DLD1 (cell line): ENCODE measurements around the gene PWWP2B.

ENCODE experiments used
- in situ Hi-C: cut with HindIII; loops from 2 replicates; pipeline ENCODE4 v1.10.0; 2017; ENCODE audit warnings: low sequenced_read_pairs

The PWWP2B gene

DNA sequence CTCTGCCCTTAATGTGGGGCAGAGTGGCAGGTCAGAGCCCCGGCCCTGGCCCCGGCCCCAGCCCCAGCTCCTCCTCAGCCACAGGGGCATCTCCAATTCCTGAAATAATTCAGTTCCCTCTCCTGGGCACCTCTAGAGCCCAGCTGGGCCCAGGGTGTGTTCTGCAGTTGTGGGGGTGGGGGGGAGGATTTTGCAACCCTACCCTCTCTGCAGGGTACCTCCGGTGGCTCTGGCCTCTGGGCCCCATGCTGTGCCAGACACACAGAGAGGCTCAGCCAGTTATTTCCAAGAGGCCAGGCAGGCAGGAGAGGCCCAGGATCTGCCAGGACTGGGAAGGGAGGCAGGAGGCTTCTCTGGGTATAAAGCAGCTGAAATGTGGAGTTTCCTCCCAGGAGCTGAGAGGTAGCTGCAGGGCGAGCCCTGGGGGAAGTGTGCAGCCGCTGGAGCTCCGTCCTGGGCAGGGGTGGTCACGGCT lies 47.9 kb downstream of the PWWP2B start:
- in situ Hi-C loops: no loop called here

DNA sequence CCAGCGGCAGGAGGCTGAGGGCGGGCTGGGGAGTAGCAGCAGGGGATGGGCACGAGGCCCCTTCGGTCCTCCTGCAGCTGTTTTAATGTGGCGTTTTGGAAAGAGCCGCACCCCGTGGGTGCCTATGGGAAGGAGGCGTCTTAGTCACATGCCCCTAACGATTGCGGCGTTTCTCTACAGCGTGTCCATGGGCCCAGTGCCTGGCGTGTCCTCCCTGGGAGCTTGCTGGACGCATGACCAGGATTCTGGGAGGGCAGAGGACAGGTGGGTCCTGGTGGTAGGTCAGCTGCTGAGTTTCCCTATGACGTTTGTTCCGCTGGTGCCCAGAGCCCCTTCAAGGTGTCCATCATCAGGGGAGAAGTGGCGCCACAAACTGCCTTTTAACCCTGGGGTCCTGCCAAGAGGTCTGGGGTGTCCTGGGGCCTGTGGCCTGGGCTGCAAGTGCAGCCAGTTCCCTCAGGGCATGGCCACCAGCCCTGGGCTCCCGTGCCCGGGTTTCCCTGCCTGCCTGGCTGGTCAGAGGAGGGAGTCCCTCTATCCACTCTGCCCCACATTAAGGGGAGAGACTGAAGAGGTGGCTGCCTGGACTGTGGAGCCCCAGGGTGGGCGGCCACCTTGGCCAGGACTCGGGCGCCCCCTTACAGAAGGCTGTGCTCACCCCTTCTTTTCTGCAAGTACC lies 48.7 kb downstream of the PWWP2B start:
- in situ Hi-C loops: no loop called here

DNA sequence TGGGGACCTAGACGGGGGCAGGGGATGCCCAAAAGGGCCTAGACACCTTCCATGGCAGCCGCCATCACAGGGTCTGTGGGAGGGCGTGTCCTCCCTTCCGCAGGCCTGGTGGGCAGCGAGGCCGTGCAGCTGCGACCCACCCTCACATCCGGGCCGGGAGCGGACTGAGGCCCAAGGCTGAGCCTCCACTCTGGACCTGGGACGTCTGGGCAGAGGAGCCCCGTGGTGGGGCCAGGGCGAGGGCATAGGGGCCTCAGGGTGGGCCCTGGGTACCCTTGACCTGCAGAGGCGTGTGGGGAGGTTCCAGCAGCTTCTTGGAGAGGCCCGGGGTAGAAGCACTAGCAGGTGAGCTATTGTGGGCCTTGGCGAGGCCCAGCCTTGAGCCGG lies 49.2 kb downstream of the PWWP2B start:
- in situ Hi-C loops: no loop called here

DNA sequence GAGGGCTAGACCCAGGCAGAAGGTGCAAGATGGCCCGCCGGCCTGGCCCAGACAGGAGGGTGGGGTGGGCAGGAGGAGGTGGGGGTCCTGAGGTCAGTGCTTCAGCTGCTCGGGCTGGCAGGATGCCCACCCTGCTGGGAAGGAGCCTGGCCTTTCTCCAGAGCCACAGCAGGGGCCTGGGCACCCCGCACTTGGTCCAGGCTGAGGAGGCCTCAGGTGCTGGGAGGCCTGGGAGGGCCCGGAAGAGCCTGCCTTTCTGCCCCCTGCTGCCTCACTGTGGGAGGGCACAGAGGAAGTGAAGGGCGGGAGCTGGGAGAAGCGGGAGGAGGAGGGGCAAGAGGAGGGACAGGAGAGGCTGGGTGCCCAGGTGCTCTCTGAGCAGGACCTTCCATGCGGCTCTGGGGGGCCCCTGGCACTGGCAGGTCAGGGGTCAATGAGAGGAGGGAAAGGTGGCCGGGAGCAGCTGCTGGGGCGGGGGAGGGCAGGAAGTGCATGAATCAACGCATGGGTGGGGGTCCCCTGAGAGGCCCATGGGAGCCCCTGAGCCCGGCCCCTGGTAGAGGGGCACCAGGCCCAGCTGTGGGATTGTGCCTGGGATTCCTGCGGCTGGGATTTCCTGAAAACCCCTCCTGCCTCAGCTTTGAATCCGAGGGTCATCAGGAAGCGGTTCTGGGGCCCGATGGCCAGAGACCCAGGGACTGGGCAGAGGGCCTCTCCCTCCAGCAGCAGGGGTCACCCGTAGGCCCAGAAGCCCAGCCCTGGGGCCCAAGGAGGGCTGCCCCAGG lies 49.9 kb downstream of the PWWP2B start:
- in situ Hi-C loops: no loop called here

DNA sequence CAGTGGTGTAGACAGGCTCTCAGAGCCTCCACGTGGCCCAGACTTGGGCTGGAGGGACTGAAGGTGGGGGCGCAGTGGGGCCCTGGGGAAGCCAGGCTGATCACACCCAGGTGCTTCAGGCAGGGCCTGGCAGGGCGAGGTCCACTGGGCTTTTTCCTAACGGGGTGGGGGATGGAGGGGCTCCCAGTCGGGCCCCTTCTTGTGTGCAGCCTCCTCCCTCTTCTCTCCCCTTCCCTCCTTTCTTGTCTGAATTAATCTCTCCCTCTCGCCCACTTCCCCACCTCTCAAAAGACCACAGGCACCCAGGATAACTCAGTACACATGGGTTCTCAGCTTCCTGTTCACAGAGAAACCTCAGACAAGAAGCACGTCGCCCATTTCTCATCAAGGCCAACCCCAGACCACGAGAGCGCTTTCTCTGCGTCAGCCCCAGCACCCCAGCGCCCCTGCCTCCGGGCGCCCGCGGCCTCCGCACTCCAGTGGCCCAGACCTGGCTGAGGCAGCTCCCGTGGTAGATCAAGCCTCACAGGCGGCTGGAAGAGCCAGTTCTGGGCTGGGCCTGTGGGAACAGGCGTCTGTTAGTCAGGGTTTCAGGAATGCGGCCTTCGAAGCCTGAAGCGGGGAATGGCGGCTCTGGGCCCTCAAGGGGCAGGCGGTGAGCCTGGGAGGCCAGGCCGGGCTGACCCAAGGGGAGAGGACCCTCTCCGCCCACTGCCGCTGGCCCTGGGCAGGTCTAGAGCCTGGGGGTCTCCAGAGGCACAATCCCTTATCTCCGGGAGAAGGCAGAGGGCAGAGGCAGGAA lies 50.6 kb downstream of the PWWP2B start:
- in situ Hi-C loops: no loop called here

DNA sequence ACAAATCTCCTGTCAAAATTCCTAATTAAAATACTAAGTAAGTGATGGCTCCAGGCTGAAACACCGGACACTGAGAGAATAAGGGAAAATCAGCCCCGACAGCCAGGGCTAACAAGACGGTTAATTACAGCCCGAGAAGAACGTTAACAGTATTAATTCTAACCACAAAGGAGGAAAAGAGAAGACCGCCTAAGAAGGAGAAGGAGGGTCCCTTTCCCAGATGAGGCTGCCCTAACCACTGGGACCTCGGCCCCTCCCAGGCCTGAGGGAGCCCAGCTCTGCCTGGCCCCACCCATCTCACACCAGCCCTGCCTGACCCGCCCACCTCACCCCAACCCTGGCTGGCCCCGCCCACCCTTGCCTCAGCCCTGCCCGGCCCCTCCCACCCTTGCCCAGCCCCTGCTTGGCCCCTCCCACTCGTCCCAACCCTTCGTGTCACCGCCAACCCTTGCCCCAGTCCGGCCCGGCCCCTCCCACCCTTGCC lies 51.3 kb downstream of the PWWP2B start:
- in situ Hi-C loops: no loop called here

DNA sequence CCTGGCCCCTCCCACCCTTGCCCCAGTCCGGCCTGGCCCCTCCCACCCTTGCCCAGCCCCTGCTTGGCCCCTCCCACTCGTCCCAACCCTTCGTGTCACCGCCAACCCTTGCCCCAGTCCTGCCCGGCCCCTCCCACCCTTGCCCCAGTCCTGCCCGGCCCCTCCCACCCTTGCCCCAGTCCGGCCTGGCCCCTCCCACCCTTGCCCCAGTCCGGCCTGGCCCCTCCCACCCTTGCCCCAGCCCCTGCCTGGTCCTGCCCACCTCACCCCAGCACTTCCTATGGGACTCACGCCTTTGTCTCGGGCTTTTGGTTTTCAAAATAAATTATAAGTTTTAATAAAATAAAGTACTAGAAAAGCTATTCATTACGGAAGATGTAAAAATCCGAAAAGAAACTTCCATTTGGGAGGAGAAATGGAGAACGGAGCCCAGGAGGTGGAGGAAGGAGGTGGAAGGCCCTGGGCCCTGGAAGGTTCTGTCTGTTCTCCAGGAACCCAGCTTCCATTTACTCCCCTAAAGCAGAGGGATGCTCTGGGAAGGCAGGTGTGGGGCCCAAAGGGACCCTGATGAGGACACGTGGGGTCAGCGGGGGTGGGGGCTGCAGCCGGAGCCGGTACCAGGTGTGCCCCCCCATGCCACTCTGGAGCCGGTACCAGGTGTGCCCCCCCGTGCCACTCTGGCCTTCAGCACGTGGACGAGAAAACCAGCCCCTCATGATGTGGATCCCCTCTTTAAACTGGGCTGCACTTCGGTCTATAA lies 52.2 kb downstream of the PWWP2B start:
- in situ Hi-C loops: no loop called here

DNA sequence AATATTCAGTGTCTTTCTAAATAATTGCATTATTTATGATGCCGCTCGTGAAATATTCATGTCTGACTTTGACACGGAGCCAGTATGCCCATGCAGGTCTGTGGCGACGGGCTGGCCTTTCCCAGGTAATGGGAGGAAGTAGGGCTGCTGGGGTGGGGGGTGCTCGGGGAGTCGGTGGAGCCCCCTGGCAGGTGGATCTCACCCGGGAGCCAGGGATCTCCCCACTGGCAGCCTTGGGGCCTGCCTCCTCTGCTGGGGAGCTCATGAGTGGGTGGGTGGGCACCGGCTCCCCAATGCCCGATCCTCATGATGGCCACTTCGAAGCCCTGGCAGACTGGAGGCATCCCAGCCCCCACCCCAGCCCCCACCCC lies 52.8 kb downstream of the PWWP2B start:
- in situ Hi-C loops: no loop called here

DNA sequence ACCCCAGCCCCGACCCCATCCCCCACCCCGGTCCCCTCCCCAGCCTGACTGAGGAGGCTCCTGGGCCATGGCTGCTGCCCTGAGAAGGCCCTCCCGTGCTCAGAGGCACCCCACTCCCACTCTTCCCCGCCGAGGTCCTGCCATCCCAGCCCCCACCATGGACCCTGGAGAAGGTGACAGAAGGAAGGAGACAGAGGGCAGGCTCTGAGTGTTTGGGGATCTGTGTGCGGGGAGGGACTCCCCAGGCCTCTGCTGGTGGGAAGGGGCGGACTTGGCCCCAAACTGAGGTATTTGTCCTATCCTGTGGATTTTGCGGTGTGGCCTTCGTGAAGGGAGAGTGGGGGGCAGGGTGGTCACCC lies 53.4 kb downstream of the PWWP2B start:
- in situ Hi-C loops: no loop called here

DNA sequence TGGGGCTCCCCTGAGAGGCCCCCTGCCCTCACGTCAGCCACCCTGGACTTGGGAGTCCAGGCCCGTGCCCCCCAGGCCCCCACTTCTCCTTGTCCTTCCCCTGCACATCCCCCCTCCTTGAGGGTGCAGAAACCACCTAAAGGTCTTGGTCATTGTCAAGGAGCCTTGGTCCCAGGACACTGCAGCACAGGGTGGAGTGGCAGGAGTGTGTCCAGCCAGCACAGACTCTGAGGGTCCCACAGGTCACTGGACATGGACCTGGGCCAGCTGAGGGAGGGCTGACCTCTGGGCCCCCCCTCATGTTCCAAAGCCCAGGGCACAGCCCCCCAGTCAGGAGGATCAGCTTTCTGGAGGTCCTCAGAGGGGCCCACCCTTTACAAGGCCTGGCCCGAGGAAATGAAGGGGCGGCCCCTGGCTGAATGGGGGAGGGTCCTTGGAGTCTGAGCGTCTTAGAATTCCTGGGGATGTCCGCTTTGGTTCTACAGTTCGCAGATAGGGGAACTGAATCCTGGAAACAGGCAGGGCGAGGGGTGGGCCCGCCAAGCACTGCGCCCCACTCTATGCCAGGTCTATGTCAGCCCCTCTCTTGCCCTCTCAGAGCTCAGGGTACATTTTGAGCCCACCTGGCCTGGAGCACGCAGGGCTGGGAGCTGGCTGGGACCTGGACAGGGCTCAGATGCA lies 54.0 kb downstream of the PWWP2B start:
- in situ Hi-C loops: no loop called here

DNA sequence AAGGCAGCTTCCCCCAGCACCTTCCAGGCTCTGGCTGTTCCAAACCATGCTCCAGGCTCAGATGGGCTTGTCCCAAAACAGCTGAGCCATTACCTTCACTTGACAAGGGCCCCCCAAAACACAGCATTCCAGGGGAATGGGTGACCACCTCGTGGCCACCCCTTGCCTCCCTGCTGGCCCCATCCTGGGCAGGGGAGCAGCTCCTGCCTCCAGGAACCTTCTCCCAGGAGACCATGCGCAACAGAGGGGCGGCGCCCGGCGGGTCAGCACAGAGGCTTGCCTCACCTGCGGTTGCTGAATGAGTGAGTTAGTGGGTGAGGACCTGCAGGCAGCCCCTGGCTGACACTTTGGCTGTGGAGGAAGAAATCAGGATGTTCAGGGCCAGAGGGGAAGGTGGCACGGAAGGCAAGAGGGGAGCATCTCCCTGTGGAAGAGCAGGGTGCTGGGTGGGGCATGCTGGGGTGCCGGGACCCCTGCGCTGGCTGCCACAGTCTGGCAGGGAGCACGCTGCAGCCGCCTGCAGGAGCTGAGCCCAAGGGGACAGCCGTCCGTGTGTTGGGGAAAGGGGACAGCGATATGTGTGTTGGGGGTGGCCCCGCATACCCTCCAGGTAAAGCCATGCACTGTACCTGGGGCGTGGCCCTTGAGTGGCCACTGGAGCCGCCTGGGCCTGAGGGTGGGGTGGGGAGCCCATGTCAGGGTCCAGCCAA lies 54.7 kb downstream of the PWWP2B start:
- in situ Hi-C loops: no loop called here

DNA sequence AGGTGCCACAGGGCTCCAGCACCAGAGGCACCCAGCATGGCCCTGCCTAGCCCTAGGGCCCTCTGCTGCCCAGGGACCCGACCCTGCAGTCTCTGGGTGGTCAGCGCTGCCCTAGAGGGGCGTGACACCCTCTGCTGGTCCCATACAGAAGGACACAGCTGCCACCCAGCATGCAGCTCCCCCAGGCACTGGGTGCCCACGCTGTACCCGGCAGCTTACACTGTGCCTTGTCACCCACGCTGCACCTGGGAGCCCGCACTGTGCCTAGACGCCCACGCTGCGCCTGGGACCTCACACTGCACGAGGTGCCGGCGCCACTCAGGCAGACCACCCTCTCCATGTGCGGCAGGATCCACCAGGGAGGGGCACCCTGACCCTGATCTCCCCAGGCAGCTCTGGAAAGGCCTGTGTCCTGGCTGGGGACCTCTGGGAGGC lies 55.2 kb downstream of the PWWP2B start:
- in situ Hi-C loops: no loop called here

DNA sequence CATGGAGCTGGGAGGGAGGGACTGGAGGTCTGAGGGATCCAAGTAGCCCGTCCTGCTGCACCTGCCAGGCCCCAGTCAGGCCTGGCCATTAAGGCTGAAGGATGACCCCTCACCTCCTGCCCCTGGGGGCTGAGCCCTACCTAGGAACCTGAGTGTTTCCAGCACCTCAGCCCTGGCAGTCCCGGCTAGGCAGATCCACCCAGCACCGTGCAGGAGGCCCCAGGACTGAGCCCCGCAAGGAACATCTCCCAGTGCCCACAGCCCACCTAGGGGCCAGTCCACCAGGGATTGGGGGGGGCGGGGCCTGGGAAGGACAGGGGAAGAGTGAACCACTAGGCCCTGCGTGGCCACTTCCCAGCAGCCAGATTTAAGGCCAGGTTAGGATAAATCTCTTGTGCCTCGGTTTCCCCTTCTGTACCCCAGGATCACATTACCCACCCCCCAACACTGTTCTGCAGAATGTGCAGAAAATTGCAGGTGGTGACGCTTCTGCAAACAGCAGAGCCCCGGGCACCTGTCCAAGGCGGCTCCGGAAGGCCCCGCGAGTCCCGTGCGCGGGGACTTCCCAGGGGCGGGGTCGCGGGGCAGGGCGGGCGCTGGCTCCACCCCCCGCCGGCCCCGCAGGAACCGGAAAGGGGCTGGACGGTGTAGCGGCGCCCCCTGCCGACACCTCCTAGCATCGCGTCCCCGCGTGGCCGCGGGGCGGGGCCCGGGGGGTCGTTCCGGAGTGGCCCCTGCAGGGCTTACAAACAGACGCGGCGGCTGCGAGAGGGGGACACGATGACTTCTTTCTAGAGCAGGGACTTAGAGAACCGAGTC lies 55.9 kb downstream of the PWWP2B start:
- in situ Hi-C loops: no loop called here

DNA sequence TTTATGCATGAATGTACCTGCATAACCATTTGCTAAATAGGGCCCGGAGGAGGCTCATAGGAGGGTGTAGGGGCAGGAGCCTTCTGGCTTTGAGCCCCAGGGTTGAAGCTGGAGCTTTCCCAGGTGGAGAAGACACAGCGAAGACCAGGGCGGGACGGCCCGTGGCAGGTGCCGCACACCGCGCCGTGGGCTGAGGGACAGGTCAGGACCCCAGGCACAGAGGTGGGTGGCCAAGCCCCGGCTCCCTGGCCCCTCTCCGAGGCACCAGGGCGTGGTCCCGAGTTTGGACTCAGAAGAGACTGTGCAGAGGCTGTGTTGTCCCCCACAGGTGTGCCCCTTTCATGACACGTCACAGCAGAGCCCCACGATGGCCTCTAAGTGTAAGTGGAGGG lies 56.5 kb downstream of the PWWP2B start:
- in situ Hi-C loops: no loop called here

DNA sequence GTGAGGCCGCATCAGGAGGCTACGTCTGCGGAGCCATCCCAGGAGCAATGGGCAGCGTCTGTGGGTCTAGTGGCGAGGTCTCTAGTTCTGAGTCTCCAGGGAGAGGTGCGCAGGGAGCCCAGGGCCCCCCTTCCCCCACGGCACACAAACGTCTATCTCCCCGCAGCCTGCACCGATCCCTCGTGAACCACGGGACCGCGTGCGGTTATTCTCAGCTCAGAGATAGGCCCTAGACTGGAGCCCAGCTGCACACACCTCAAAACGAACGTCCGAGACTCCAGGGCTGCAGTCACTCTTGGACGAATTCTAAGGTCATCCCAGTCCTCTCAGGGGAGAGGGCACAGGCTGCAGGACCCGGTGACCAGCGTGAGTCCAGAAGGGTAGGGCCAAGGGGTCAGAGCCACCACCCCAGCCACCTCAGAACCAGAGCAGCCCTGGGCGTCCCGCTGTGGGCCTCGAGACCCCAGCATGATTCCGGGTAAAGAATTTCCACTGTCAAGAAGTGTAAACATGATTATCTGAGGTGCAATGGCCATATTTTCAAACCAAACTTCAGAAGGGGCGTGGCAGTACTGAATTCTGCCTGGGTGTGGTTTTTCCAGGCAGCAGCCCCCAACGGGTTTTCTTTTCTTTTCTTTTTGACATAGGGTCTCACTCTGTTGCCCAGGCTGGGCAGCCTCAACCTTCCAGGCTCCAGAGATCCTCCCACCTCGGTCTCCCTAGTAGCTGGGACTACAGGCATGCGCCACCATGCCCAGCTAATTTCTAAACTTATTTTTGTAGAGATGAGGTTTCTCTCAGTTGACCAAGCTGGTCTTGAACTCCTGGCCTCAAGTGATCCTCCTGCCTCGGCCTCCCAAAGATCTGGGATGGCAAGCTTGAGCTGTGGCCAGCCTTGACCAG lies 57.5 kb downstream of the PWWP2B start:
- in situ Hi-C loops: no loop called here

DNA sequence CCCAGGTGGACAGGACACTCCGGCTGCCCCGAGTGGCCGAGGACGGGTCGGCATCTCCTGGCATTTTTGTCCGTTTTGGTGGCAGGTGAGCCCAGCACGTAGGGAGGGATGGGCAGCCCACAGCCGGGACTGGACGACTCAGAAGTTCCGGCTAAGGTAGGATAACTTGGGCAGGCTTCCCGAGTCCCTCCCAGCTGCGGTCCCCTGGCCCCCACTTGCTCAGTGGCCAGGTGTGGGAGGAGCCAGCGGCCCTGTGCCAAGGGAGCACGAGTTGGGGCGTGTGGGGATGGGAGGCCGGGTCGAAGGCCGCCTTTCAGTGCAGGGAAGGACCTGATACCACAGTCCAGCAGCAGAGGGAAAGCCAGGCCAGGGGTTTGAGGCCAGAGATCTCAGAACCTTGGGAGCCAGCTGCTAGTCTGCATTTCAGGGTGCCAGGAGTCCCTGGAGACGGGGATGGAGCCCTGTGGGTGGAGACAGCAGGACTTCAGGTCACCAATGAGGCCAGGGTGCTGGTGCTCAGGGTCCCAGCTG lies 58.5 kb downstream of the PWWP2B start:
- in situ Hi-C loops: no loop called here

DNA sequence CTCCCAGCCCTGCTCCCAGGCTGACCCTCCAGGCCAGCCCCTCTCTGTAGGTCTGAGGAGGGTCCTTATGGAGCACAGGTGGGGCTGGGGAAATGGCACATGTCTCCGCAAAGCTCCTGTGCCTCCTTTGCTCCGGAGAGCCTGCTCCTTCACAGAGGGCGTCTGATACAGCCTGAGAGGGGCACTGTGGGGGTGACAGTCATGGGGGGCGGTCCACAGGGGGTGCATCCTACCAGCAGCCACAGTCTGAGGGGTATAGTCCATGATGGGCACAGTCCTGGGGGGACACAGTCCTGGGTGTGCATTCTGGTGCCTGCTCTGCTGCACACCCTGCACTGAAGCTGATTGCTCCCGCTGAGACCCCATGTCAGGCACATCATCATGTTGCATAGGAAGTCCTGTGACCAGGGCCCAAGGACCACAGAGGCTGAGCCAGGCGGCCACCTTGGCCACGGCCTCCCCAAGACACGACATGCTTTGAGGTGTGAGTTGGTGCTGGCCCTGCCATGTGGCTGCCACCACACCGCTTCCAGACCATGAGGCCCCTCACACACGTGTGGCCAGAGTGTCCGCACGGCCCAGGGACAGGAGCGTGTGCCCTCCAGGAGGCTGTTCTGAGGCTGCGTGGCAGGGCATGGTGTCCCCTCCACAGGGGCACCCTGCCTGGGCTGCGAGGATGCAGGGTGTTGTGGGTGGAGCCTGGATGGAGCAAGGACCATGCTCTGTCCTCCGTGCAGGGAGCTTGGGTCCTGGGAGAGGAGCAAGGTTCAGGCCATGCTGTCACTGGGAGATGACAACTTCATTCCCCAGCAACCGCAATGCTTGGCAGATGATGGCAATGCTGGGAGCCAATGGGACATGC lies 59.2 kb downstream of the PWWP2B start:
- in situ Hi-C loops: no loop called here
